ENCODE measurements around the gene CEP128.

Gene CEP128

DNA sequence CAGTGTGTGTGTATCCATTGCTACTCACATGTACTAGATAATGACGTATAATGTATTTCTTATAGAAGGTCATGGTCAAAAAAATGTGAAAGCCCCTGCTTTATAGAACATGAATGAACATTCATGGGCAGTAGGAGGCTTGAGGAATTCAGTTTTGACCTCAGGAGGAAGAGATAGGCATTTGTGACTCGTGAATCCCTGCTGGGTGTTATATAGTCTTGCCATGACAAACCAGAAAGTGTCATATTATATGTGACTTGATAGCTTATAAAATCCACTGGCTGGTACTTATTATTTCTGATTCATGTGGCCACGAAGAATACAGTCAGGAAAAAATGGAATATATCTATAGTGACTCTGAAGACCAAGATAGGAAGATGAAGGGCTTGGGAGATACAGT is 287.6 kb downstream of the CEP128 start:
- H3K4me3 ChIP-seq (ENCODE audit: low read depth in 1 of 2, low read length in 1 of 2): no peak overlapping the region
- no peaks in the 10 kb centered on the region for H3K9me3 ChIP-seq
- no peaks in the 10 kb centered on the region for H3K27me3 ChIP-seq

DNA sequence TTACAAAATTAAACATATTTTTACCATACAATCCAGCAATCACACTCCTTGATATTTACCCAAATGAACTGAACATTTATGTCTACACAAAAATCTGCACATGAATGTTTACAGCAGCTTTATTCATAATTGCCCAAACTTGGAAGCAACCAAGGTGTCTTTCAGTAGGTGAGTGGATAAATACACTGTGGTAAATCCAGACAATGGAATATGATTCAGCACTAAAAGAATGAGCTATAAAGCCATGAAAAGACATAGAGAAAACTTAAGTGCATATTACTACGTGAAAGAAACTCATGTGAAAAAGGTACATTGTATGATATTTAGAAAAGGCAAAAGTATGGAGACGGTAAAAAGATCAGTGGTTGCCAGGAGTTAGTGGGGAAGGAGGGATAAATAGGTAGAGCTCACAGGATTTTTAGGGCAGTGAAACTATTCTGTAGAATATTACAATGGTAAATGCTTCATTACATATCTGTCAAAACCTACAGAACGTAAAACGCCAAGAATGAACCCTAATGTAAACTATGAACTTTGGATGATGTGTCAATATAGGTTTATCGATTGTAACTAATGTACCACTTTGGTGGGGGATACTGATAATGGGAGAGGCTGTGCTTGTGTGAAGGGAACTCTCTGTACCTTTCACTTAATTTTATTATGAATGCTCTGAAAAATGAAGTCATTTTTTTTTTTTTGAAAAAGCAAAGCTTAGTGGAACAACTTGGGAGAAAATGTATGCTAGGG is 295.7 kb downstream of the CEP128 start:
- TF ChIP-seq, protein P1, sequence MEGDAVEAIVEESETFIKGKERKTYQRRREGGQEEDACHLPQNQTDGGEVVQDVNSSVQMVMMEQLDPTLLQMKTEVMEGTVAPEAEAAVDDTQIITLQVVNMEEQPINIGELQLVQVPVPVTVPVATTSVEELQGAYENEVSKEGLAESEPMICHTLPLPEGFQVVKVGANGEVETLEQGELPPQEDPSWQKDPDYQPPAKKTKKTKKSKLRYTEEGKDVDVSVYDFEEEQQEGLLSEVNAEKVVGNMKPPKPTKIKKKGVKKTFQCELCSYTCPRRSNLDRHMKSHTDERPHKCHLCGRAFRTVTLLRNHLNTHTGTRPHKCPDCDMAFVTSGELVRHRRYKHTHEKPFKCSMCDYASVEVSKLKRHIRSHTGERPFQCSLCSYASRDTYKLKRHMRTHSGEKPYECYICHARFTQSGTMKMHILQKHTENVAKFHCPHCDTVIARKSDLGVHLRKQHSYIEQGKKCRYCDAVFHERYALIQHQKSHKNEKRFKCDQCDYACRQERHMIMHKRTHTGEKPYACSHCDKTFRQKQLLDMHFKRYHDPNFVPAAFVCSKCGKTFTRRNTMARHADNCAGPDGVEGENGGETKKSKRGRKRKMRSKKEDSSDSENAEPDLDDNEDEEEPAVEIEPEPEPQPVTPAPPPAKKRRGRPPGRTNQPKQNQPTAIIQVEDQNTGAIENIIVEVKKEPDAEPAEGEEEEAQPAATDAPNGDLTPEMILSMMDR (IDR thresholded peaks at IDR 0.05): no peak
- Histone ChIP-seq H3K36me3 (no peaks in the 10 kb centered on the region), H3K4me3 (ENCODE audit: low read depth in 1 of 2, low read length in 1 of 2) (no peak overlapping the region), H3K27ac (no peak overlapping the region), H3K4me1 (ENCODE audit: control insufficient read depth in 1 of 2, insufficient read depth in 1 of 2, low read depth in 1 of 2, low read length in 1 of 2) (no peaks in the 10 kb centered on the region), H3K27me3 (no peaks in the 10 kb centered on the region), H3K9me3 (no peaks in the 10 kb centered on the region)

More for the DNA sequence above, 287.6 kb downstream of the CEP128 start:
- TF ChIP-seq, protein P1 (IDR thresholded peaks at IDR 0.05): no peak
- Histone ChIP-seq H3K36me3 (no peaks in the 10 kb centered on the region), H3K4me1 (ENCODE audit: control insufficient read depth in 1 of 2, insufficient read depth in 1 of 2, low read depth in 1 of 2, low read length in 1 of 2) (no peaks in the 10 kb centered on the region), H3K27ac (no peak overlapping the region)

DNA sequence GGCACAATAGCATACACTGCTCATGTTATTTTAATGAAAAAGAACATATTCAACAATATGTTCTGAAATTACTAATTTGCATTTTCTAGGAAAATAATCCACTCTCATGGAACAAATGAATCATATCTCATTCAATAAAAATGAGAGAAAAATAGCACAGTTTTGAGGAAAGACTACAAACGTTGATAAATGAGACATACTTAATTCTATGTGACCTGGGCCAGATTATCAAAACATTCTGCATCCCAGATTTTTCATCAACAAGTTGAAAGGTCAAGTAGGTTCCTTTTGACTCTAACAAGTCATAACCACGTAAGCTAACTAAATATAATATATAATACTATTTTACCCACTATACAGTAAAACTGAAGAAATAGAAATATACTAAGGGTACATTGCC is 296.7 kb downstream of the CEP128 start:
- TF ChIP-seq, protein P1 (IDR thresholded peaks at IDR 0.05): no peak
- Histone ChIP-seq H3K27me3 (no peaks in the 10 kb centered on the region), H3K4me1 (ENCODE audit: control insufficient read depth in 1 of 2, insufficient read depth in 1 of 2, low read depth in 1 of 2, low read length in 1 of 2) (no peaks in the 10 kb centered on the region), H3K36me3 (no peaks in the 10 kb centered on the region), H3K27ac (no peak overlapping the region), H3K4me3 (ENCODE audit: low read depth in 1 of 2, low read length in 1 of 2) (no peak overlapping the region), H3K9me3 (no peaks in the 10 kb centered on the region)

DNA sequence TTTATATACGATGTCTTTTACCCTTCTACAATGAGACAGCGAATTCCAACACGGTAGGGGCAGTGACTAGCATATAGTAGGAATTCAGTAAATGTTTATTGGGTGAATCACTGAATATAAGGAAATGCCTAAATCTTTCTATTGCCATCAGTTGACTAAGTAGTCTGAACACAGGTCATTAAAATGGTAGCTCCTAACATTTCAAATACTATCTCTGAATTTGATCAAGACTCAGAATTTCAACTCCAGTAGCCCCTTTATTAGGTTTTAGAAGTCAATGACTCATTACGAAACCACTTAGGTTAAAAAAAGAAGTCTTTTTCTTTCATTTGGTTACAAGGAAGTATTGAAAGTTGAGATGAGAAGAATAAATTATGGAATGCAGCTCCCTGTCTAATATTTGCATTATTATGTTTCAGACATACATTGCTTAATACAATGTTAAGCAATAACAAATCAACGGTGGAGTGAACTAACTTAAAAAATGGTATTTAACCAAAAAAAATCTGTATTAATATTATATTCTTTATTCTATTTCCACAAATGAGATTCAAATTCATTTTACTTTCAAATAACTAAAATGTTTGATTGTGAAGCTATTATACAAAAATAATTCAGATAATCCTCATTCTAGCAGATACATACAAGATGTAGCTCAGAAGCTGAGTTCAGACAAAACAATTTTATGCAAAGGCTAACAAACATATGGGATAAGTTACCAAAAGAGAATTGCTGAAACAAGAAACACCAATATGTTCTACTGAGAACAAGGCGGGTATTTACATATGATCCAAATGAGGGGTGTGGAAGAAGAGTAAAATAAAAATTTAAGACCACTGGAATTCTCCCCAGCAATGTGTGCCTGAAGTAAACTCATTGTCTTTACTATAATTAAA is 302.7 kb downstream of the CEP128 start:
- no peaks in the 10 kb centered on the region for H3K27me3 ChIP-seq
- TF ChIP-seq, protein P1 (IDR thresholded peaks at IDR 0.05): no peak
- H3K4me3 ChIP-seq (ENCODE audit: low read depth in 1 of 2, low read length in 1 of 2): no peak overlapping the region
- no peaks in the 10 kb centered on the region for H3K9me3 ChIP-seq
- H3K4me1 ChIP-seq (ENCODE audit: control insufficient read depth in 1 of 2, insufficient read depth in 1 of 2, low read depth in 1 of 2, low read length in 1 of 2): no peaks in the 10 kb centered on the region
- no peak overlapping the region for H3K27ac ChIP-seq
- no peaks in the 10 kb centered on the region for H3K36me3 ChIP-seq

DNA sequence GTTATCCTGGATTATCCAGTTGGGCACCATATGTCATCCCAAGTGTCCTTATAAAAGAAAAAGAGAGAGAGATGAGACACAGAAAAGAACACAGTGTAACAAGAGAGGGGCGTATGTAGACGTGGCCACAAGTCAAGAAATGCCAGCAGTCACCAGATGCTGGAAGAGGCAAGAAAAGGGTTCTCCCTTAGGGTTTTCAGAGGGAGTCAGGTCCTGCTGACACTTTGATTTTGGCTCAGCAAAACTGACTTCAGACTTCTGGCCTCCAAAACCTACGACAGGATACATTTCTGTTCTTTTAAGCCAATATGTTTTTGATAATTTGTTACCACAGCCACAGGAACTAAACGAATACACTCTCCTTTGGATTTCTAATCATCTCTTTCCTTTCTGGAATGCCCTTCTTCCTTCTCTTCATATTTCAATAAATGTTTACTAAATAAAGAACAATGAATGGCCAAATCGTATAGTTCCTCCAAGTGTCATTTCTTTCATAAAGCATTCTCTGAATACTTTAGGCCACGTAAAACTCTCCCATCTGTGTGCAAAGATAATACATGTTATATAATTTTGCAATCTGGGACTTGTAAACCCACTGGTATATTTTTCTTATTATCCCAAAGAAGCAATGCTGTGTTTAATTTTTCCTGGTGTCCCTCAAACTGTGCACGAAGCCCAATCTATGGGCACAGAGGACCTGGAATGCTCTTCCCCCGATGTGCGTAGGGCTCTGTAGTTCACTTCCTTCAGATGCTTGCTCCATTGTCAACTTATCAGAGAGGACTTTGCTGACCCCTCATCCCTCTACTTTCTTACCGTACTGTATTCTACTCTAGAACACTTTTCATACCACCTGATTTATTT is 303.6 kb downstream of the CEP128 start:
- Histone ChIP-seq H3K4me3 (ENCODE audit: low read depth in 1 of 2, low read length in 1 of 2) (no peak overlapping the region), H3K4me1 (ENCODE audit: control insufficient read depth in 1 of 2, insufficient read depth in 1 of 2, low read depth in 1 of 2, low read length in 1 of 2) (no peaks in the 10 kb centered on the region), H3K27me3 (no peaks in the 10 kb centered on the region), H3K9me3 (no peaks in the 10 kb centered on the region), H3K36me3 (no peaks in the 10 kb centered on the region), H3K27ac (no peak overlapping the region)
- TF ChIP-seq, protein P1 (IDR thresholded peaks at IDR 0.05): no peak
